Choroid plexus epithelial cell (primary cell): ENCODE measurements around the gene AGMO.

Source experiments
- DNase-seq: peaks from one replicate; pipeline ENCODE4 v3.0.0-alpha.2; 2010; ENCODE audit warnings: low read depth
- H3K4me3 ChIP-seq: 2 replicates; pipeline ENCODE4 v1.5.1; 2011; ENCODE audit warnings: low read depth, mild to moderate bottlenecking, control low read depth, low read length, moderate library complexity
- TF ChIP-seq, protein P1 (sequence below): conservative IDR thresholded peaks from 2 replicates; pipeline ENCODE4 v1.5.1; 2011; ENCODE audit warnings: low read depth, mild to moderate bottlenecking, control low read depth, inconsistent platforms, low read length, moderate library complexity

The AGMO gene

DNA sequence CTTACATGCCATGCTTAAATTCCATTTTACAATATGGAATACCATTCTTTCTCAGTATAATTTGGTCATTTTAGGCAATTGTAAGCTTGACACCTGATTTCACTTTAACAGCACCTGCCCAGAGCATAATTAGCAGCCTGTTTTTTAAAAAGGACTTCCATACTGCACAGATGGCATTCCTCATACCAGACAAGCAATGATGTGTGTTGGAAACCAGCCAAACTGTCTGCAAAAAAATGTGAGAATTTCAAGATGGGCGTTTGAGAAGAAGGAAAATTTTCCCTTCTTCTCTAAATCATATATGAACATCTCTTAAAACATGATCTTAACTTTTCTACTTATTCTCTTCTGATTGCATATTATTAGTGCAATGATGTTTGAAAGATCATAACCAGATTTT lies 40.4 kb upstream of the AGMO start:
- peak; percentile 53 for DNase-seq
- TF ChIP-seq, protein P1, sequence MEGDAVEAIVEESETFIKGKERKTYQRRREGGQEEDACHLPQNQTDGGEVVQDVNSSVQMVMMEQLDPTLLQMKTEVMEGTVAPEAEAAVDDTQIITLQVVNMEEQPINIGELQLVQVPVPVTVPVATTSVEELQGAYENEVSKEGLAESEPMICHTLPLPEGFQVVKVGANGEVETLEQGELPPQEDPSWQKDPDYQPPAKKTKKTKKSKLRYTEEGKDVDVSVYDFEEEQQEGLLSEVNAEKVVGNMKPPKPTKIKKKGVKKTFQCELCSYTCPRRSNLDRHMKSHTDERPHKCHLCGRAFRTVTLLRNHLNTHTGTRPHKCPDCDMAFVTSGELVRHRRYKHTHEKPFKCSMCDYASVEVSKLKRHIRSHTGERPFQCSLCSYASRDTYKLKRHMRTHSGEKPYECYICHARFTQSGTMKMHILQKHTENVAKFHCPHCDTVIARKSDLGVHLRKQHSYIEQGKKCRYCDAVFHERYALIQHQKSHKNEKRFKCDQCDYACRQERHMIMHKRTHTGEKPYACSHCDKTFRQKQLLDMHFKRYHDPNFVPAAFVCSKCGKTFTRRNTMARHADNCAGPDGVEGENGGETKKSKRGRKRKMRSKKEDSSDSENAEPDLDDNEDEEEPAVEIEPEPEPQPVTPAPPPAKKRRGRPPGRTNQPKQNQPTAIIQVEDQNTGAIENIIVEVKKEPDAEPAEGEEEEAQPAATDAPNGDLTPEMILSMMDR: no peak
- no peak overlapping the region for H3K4me3 ChIP-seq

DNA sequence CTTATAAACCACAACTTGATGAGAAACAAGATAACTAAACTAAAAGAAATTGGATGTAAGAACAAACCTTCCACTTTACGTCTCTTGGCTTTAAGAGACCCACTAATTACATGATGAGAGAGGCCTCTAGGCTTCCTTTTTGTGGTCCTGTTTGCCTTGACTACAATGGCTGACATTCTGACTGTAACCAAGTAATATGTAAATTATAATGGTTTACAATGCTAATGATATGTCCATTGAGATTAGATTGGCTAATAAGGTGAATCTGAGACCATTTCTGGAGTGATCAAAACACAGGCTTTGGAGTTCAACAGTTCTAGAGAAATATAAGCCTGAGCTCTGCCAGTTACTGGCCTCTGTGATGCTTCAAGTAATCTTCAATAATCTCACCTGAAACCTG lies 39.4 kb upstream of the AGMO start:
- TF ChIP-seq, protein P1: no peak
- no peak overlapping the region for H3K4me3 ChIP-seq
- DNase-seq: no peak

DNA sequence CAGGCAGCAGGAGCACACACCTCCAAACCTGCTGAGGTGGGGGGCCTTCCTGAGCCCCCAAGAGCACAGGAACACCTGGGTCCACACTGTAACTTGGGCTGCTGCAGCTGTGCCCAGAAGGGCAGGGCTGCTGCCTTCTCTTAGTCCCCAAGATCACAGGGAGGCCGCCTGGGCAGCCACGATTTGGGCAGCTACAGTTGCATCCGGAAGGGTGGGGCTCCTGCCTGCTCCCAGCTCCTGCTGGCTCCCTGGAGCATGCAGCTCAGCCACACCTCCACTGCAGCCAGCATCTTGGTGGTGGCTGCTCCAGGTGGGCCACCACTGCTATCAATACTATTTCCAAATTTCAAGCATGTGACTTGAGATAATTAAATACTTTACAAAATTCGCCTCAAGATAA lies 38.5 kb upstream of the AGMO start:
- TF ChIP-seq, protein P1: no peak
- H3K4me3 ChIP-seq: no peak overlapping the region
- no peak for DNase-seq

DNA sequence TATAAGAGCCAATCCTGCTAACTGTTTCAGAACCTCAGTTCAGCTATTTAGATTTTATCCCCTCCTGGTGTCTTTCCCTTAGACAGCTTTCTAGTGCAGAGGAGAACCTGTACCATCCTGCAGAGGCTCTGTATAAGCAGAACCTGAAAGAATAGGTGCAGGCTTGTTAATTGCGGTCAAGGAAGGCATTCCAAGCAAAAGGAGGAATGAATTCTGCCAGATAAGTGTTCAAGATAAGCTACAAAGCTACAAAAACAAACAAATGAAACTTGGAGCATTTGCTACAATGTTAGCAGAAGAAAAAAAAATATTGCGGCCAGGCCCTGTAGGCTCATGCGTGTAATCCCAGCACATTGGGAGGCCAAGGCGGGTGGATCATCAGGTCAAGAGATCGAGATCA lies 32.6 kb upstream of the AGMO start:
- no peak overlapping the region for H3K4me3 ChIP-seq
- DNase-seq: no peak
- TF ChIP-seq, protein P1: no peak

DNA sequence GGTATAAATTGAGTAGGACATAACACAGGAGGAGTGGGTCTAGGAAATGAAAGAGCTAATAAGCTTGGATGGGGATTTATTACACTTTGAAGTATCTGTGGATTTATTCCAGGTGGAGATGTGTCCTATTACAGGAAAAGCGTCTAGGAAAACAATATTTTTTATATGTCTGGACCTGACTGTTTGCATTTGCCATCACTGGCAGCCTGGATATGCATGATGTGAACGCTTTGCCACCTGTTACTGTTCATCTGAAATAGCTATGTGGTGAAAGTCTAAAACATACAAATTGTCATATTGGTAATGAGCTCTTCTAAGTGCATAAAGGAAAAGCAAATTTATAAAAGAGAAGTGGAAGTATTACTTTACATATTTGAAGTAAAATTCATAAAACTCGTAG lies 31.6 kb upstream of the AGMO start:
- H3K4me3 ChIP-seq: no peak overlapping the region
- TF ChIP-seq, protein P1: no peak
- no peak for DNase-seq

DNA sequence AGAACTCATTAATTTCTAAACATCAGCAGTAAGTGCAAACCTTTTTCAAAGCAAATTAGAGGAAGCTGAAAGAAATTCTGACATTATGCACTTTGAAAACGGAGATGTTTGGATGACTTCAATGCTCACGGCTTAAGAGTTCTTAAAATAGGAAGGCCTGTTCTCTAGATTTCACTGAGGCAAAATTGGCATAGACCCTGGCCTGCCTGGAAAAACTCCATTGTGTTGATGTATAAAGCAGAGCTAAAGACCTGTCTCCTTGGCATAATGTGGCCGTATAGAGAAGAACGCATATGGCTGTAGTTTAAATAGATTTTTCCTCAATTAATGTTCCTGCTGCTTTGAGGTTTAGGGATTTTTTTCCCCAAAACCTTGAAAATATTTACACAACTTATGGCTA lies 24.5 kb upstream of the AGMO start:
- H3K4me3 ChIP-seq: no peak overlapping the region
- DNase-seq: no peak
- TF ChIP-seq, protein P1: no peak

DNA sequence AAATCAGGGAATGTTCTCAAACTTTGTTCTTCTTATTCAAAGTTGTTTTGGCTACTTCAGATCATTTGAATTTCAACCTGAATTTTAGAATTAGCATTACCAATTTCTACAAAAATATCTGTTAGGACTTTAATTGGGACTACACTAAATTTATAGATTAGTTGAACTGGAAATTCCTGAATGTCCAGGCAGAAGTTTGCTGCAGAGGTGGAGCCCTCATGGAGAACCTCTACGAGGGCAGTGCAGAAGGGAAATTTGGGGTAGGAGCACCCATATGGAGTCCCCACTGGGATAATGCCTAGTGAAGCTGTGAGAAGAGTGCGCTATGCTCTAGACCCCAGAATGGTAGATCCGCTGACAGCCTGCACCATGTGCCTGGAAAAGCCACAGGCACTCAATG lies 22.8 kb upstream of the AGMO start:
- DNase-seq: no peak
- TF ChIP-seq, protein P1: no peak
- H3K4me3 ChIP-seq: no peak overlapping the region
